Naive thymus-derived CD4-positive, alpha-beta T cell (primary cell): ENCODE measurements around the gene SEMA3F. TPM values are rescaled to one million over a fixed set of nuclear protein-coding genes. Genes with fewer than 3 reads are reported as not detected.
A peak's percentile ranks its signal among the peaks of the same experiment; 100 is the strongest.

Experiments
- ATAC-seq: fragments of 150-1000 bp; cut with Tn5 transposase; 2 replicates; pipeline ENCODE4 v1.10.0; 2021; ENCODE audit warnings: mild to moderate bottlenecking, moderate library complexity
- CTCF ChIA-PET: fragments of 350-600 bp; sonication (Branson Sonifier 250); formaldehyde crosslinking; loops from one replicate; lab custom pipeline; 2021; ENCODE audit warnings: antibody characterized with exemption; lab: Charles Lee
- POLR2A ChIA-PET: fragments of 350-600 bp; sonication (Branson Sonifier 250); formaldehyde crosslinking; loops from one replicate; lab custom pipeline; 2021; ENCODE audit warnings: antibody characterized with exemption, inconsistent platforms; lab: Charles Lee
- DNase-seq, 9 donors: peaks; one replicate each; pipeline versions ENCODE4 v3.0.0 to v3.0.0-alpha.2; 2020 to 2022; ENCODE audit warnings: mixed read lengths in 1 of 9
- H3K27ac ChIP-seq: one replicate; pipeline ENCODE4 v1.7.0; 2013; ENCODE audit warnings: mild to moderate bottlenecking, low read depth, low read length, moderate library complexity
- H3K27me3 ChIP-seq, 2 donors: one replicate each; pipeline ENCODE4 v1.7.0; 2013; ENCODE audit warnings: low read length in 2 of 2, mild to moderate bottlenecking in 2 of 2, moderate library complexity in 2 of 2; ENCODE audit not compliant: control insufficient read depth in 2 of 2, insufficient read depth in 2 of 2
- H3K36me3 ChIP-seq, 3 experiments: 1 replicate in 2 of 3; 2 replicates in 1 of 3; pipeline ENCODE4 v1.7.0; 2013; ENCODE audit warnings: low read length in 3 of 3, mild to moderate bottlenecking in 3 of 3, moderate library complexity in 1 of 3; ENCODE audit not compliant: insufficient read depth in 3 of 3, control insufficient read depth in 2 of 3
- H3K4me1 ChIP-seq, 2 donors: one replicate each; pipeline ENCODE4 v1.7.0; 2013; ENCODE audit warnings: low read length in 2 of 2, mild to moderate bottlenecking in 2 of 2, moderate library complexity in 1 of 2; ENCODE audit not compliant: control insufficient read depth in 2 of 2, insufficient read depth in 2 of 2
- H3K4me3 ChIP-seq: 2 replicates; pipeline ENCODE4 v1.7.0; 2013; ENCODE audit warnings: mild to moderate bottlenecking, low read length
- H3K9me3 ChIP-seq, 3 experiments: 1 replicate in 2 of 3; 2 replicates in 1 of 3; pipeline ENCODE4 v1.7.0; 2013; ENCODE audit warnings: low read length in 3 of 3; ENCODE audit not compliant: control insufficient read depth in 2 of 3
- H3K27ac Mint-ChIP-seq, 9 donors: one replicate each; pipeline ENCODE4 v1.8.0; 2020 to 2022; ENCODE audit warnings: mixed read lengths in 9 of 9, mild to moderate bottlenecking in 8 of 9, moderate library complexity in 5 of 9, inconsistent platforms in 2 of 9
- H3K27me3 Mint-ChIP-seq, 5 donors: one replicate each; pipeline ENCODE4 v1.8.0; 2021 to 2022; ENCODE audit warnings: mixed read lengths in 5 of 5, mild to moderate bottlenecking in 1 of 5
- H3K36me3 Mint-ChIP-seq, 5 donors: one replicate each; pipeline ENCODE4 v1.8.0; 2020 to 2022; ENCODE audit warnings: mixed read lengths in 5 of 5, mild to moderate bottlenecking in 3 of 5, inconsistent platforms in 1 of 5
- H3K4me1 Mint-ChIP-seq, 7 donors: one replicate each; pipeline ENCODE4 v1.8.0; 2020 to 2022; ENCODE audit warnings: mixed read lengths in 7 of 7, mild to moderate bottlenecking in 3 of 7, inconsistent platforms in 1 of 7
- H3K4me3 Mint-ChIP-seq, 10 donors: one replicate each; pipeline ENCODE4 v1.8.0; 2020 to 2022; ENCODE audit warnings: mild to moderate bottlenecking in 10 of 10, mixed read lengths in 10 of 10, moderate library complexity in 6 of 10, inconsistent platforms in 2 of 10
- H3K9me3 Mint-ChIP-seq, 11 donors: one replicate each; pipeline ENCODE4 v1.8.0; 2020 to 2022; ENCODE audit warnings: mixed read lengths in 11 of 11, mild to moderate bottlenecking in 4 of 11, inconsistent platforms in 1 of 11, moderate library complexity in 1 of 11
- intact Hi-C, 2 donors: fragments of 100-400 bp; cut with micrococcal nuclease; formaldehyde crosslinking; loops; one replicate each; pipeline ENCODE4 v1.15.1; 2023
- polyA plus RNA-seq, 2 donors: library from polyadenylated mRNA; unstranded; fragments of 300-500 nt; fragmentation: Illumina TruSeq; gene quantifications; one replicate each; pipeline ENCODE4 v1.2.3, GENCODE V29; 2021
- total RNA-seq, 6 experiments: library from RNA in 5 of 6; stranded (reverse) in 5 of 6; gene quantifications; 1 replicate in 5 of 6; 2 replicates in 1 of 6; pipeline ENCODE4 v1.2.3 and lab custom pipeline; 2021 to 2026

The SEMA3F gene
- total and polyA plus RNA-seq, 7 experiments from 2014 or later = 0.34 to 1.1 (median 0.69) TPM; not detected in 4

DNA sequence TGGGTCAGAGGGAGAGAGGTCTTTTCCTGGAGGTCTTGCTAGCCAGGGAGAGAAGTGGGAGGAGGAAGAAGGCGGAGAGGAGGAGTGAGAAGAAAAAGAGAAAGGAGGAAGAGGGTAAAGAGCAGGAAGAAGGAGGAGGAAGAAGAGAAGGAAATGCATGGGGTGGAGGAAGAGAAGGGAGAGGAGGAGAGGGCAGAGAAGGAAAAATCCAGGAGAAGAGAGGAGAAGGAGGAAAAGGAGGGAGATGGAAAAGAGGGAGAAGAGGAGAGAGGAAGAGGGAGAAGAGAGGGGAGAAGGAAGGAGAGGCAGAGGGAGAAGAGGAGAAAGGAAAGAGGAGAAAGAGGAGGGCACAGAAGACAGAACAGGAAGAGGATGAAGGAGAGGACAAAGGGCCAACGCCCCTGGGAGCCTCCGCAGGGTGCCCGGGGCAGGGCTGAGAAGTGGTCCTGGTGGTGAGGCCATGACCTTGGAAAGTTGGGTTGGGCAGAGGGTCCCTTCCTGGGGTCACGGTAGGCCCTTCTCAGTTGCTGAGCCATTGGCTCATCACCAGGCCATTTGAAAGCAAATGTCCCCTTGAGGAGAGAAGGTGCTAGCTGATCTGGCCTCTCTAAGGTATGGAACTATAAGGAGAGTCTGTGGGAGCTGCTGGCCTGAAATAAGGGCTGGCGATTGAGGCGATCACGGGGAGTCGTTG lies 1.2 kb upstream of the SEMA3F start:
- H3K27ac ChIP-seq = no peak overlapping the region
- H3K9me3 Mint-ChIP-seq = no peaks in the 10 kb centered on the region
- H3K27me3 Mint-ChIP-seq = peaks cover 16 to 50% (median 28%) of the 10 kb centered on the region in 5 donors
- ChIA-PET POLR2A (no interaction called here), CTCF (interaction anchor here (0.5 kb wide), 1 partner anchor 24 kb away, joined by 3 read pairs; no protein-coding TSS in a partner anchor)
- H3K4me1 Mint-ChIP-seq = peaks cover 11 to 20% (median 14%) of the 10 kb centered on the region in 7 donors
- peaks cover 10 to 13% of the 10 kb centered on the region in 2 donors for H3K27me3 ChIP-seq
- H3K36me3 ChIP-seq = no peaks in the 10 kb centered on the region
- ATAC-seq = no peak
- no peak for DNase-seq
- H3K4me3 Mint-ChIP-seq = peak overlapping the region; percentile 74 to 91 (median 87)
- peak overlapping the region in 3 of 9 donors; percentile 26 to 81 (median 58) for H3K27ac Mint-ChIP-seq
- peaks cover 6 to 9% of the 10 kb centered on the region in 2 donors for H3K4me1 ChIP-seq
- intact Hi-C loops = no loop called here
- peaks cover 0 to 3% (median 0%) of the 10 kb centered on the region in 5 donors for H3K36me3 Mint-ChIP-seq
- peak overlapping the region; percentile 27 for H3K4me3 ChIP-seq
- no peaks in the 10 kb centered on the region for H3K9me3 ChIP-seq

DNA sequence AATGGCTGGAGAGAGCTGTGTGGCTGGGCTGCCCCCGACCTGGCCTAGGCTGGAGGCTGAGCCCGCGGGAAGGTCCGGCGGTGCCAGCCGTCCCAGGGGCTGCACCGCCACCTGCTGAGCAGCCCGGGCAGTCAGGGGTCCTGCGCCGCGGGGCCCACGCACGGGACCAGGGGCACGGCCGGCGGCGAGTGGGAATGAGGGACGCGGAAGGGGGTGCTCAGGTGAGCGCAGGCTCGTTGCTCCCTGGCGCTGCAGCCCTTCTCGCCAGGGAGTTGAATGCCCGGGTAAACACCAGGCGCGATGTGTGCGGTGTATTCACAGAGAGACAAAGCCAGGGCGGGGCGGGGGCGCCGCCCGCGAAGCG lies 666 bp upstream of the SEMA3F start:
- peaks cover 11 to 20% (median 14%) of the 10 kb centered on the region in 7 donors for H3K4me1 Mint-ChIP-seq
- no peak for DNase-seq
- Histone ChIP-seq H3K4me3 (peak overlapping the region; percentile 27), H3K27ac (no peak overlapping the region), H3K36me3 (no peaks in the 10 kb centered on the region), H3K4me1 (peaks cover 6 to 9% of the 10 kb centered on the region in 2 donors), H3K9me3 (no peaks in the 10 kb centered on the region), H3K27me3 (peaks cover 10 to 13% of the 10 kb centered on the region in 2 donors)
- H3K4me3 Mint-ChIP-seq = peak overlapping the region; percentile 74 to 91 (median 87)
- no peaks in the 10 kb centered on the region for H3K9me3 Mint-ChIP-seq
- H3K27me3 Mint-ChIP-seq = peaks cover 16 to 52% (median 28%) of the 10 kb centered on the region in 5 donors
- peaks cover 0 to 3% (median 0%) of the 10 kb centered on the region in 5 donors for H3K36me3 Mint-ChIP-seq
- intact Hi-C loops = no loop called here
- CTCF ChIA-PET = interaction anchor here (0.5 kb wide), 1 partner anchor 25 kb away, joined by 3 read pairs; no protein-coding TSS in a partner anchor
- H3K27ac Mint-ChIP-seq = peak overlapping the region in 3 of 9 donors; percentile 26 to 81 (median 58)
- ATAC-seq = peak; percentile 7
- POLR2A ChIA-PET = no interaction called here

DNA sequence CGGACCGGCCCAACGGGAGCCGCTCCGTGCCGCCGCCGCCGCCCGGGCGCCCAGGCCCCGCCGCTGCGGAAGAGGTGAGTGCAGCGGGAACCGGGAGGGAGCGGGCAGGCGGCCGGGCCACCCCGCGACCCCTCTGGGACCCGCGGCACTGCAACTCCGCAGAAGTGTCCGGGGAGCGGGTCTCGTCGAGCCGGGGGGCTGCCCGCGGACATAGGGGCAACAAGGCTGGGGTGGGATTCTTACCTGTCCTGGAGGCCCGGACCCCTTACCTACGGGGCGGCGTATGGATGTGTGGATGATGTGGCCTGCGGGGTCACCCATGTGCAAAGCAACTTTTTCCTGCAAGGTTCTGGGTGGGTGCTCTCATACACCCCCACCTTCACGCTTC lies 361 bp downstream of the SEMA3F start:
- Histone ChIP-seq H3K36me3 (no peaks in the 10 kb centered on the region), H3K4me1 (peaks cover 6 to 9% of the 10 kb centered on the region in 2 donors), H3K9me3 (no peaks in the 10 kb centered on the region), H3K4me3 (no peak overlapping the region), H3K27ac (no peak overlapping the region), H3K27me3 (peaks cover 10 to 13% of the 10 kb centered on the region in 2 donors)
- intact Hi-C loops = no loop called here
- no peak for DNase-seq
- ATAC-seq = no peak
- ChIA-PET POLR2A (no interaction called here), CTCF (no interaction called here)
- peak overlapping the region; percentile 69 to 88 (median 78) for H3K4me3 Mint-ChIP-seq
- peaks cover 11 to 20% (median 14%) of the 10 kb centered on the region in 7 donors for H3K4me1 Mint-ChIP-seq
- no peak overlapping the region for H3K27ac Mint-ChIP-seq
- H3K9me3 Mint-ChIP-seq = peaks cover 0 to 1% (median 0%) of the 10 kb centered on the region in 11 donors
- H3K36me3 Mint-ChIP-seq = peaks cover 0 to 3% (median 0%) of the 10 kb centered on the region in 5 donors
- H3K27me3 Mint-ChIP-seq = peaks cover 16 to 55% (median 28%) of the 10 kb centered on the region in 5 donors

DNA sequence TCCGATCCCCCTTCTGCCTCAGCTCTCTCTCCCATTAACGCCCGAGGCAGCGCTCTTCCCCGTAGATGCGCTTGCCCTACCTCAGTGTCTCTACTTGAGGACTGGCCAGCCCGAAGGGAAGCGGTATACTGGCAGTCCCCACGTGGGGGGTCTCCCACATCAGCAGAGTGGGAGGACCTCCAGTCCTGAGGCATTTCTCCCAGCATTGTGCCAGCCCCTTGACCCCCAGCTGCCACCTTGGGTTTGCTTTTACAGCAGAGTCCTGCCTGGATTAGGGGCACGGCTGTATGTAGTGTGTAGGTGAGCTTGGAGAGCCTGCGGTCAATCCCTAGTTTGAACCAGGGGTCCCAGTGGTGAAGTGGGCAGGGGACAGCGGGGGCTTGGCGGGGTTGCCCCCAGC lies 767 bp downstream of the SEMA3F start:
- H3K9me3 Mint-ChIP-seq = peaks cover 0 to 1% (median 0%) of the 10 kb centered on the region in 11 donors
- ChIA-PET CTCF (interaction anchor here (0.6 kb wide), 1 partner anchor 525 kb away, joined by 3 read pairs; no protein-coding TSS in a partner anchor), POLR2A (no interaction called here)
- peak overlapping the region; percentile 69 to 88 (median 78) for H3K4me3 Mint-ChIP-seq
- H3K27ac ChIP-seq = no peak overlapping the region
- DNase-seq (no peak), ATAC-seq (no peak)
- peaks cover 0 to 3% (median 0%) of the 10 kb centered on the region in 5 donors for H3K36me3 Mint-ChIP-seq
- H3K27me3 ChIP-seq = peaks cover 10 to 13% of the 10 kb centered on the region in 2 donors
- no peaks in the 10 kb centered on the region for H3K36me3 ChIP-seq
- H3K4me3 ChIP-seq = no peak overlapping the region
- intact Hi-C loops = no loop called here
- no peaks in the 10 kb centered on the region for H3K9me3 ChIP-seq
- no peak overlapping the region for H3K27ac Mint-ChIP-seq
- peaks cover 6 to 9% of the 10 kb centered on the region in 2 donors for H3K4me1 ChIP-seq
- peaks cover 11 to 20% (median 14%) of the 10 kb centered on the region in 7 donors for H3K4me1 Mint-ChIP-seq
- peaks cover 16 to 55% (median 28%) of the 10 kb centered on the region in 5 donors for H3K27me3 Mint-ChIP-seq

DNA sequence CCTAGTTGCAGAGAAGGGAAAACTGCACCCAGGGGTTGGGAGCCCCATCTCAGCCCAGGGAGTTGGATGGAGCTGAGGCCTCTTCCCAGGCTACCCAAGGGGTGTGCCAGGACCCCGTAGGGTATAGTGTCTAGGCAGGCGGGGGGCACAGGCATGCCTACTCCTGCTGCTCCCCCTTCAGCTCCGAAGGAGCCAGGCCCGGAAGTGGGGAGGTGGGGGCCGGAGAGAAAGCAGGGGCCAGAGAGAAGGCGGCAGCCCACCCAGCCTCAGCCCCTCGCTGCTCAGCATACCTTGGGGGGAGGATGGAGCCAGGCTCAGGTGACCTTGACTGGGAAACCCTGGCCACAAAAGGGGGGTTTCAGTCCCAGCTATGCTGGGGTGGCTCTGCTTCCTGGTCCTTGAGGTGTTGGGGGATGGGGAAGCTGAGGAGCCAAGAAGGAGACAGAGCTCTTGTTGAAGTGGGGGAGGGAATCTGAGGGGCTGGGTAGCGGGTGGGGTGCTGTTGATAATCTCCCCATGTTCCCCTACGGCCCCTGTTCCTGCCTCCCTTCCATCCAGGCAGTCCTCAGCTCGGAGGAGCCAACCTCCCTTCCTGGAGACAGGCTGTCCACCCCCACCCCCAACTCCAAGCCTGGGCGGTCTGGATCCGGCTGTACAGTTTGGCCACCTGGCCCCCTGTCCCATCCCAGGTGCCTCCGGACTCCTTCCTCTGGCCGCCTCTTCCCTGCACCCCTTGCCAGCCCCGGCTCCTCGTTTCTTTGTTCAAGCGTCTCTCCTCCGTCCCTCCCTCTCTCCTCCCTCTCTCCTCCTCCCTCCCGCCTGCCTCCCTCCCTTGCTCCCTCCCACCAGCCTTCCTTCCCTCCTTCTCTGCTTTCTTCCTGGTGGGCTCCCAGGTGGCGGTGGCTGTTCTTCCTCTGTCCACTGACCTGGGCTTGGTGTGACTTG lies 1.7 kb downstream of the SEMA3F start:
- H3K4me3 ChIP-seq = no peak overlapping the region
- no peaks in the 10 kb centered on the region for H3K36me3 ChIP-seq
- Mint-ChIP-seq H3K4me1 (peaks cover 11 to 20% (median 14%) of the 10 kb centered on the region in 7 donors), H3K27me3 (peaks cover 16 to 55% (median 28%) of the 10 kb centered on the region in 5 donors), H3K9me3 (peaks cover 0 to 1% (median 0%) of the 10 kb centered on the region in 11 donors), H3K4me3 (no peak overlapping the region), H3K36me3 (peaks cover 0 to 3% (median 0%) of the 10 kb centered on the region in 5 donors), H3K27ac (no peak overlapping the region)
- DNase-seq = no peak
- no peak overlapping the region for H3K27ac ChIP-seq
- intact Hi-C loops = no loop called here
- no peaks in the 10 kb centered on the region for H3K9me3 ChIP-seq
- no peak for ATAC-seq
- peaks cover 10 to 13% of the 10 kb centered on the region in 2 donors for H3K27me3 ChIP-seq
- H3K4me1 ChIP-seq = peaks cover 6 to 9% of the 10 kb centered on the region in 2 donors
- POLR2A ChIA-PET = no interaction called here
- CTCF ChIA-PET = interaction anchor here (0.6 kb wide), 1 partner anchor 524 kb away, joined by 3 read pairs; no protein-coding TSS in a partner anchor

DNA sequence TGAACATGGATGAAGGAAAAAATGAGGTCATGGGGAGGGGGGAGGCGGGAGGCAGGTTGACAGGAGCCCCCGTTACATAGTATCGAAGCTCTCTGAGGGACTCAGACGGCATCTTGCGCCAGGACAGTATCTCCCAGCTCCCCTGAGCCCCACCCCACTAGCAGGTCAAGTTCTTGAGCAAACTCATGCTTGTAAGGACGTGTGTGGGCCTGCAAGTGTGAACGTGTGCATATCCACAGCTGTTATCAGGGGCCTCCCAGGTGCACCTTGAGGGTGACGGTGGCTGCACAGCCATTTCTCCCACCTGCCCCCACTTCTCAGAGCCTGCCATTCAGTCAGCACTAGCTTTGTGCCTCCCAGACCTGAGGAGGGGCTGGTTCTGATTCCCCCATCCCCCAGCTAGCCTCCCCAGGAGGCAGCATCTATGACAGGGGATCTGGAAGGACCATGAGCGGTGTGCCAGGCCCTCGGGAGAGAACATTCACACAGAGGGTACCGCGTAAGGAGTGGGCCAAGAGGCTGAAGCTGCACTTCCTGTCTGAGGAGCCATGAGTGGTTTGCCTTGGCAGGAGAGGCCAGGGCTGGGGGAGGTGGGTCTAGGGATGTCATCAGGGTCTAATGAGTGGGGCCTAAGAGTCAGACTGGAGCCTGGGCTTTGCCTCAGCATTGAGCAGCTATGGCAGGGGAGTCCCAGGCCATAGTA lies 2.9 kb downstream of the SEMA3F start:
- CTCF ChIA-PET = no interaction called here
- H3K4me1 Mint-ChIP-seq = peaks cover 11 to 20% (median 14%) of the 10 kb centered on the region in 7 donors
- no peak for DNase-seq
- no peak overlapping the region for H3K27ac Mint-ChIP-seq
- H3K4me3 Mint-ChIP-seq = peak overlapping the region in 1 of 10 donors; percentile 16
- ATAC-seq = no peak
- Histone ChIP-seq H3K27me3 (peaks cover 10 to 13% of the 10 kb centered on the region in 2 donors), H3K4me3 (no peak overlapping the region), H3K27ac (no peak overlapping the region), H3K4me1 (peaks cover 6 to 9% of the 10 kb centered on the region in 2 donors), H3K36me3 (no peaks in the 10 kb centered on the region), H3K9me3 (no peaks in the 10 kb centered on the region)
- POLR2A ChIA-PET = no interaction called here
- peaks cover 0 to 1% (median 0%) of the 10 kb centered on the region in 11 donors for H3K9me3 Mint-ChIP-seq
- H3K27me3 Mint-ChIP-seq = peaks cover 16 to 50% (median 28%) of the 10 kb centered on the region in 5 donors
- H3K36me3 Mint-ChIP-seq = peaks cover 0 to 3% (median 0%) of the 10 kb centered on the region in 5 donors
- intact Hi-C loops = no loop called here
